Lower leg skin (tissue), 3 donors: ENCODE measurements around the gene TUT1.

Experiments used
- CTCF ChIP-seq, 3 donors: fragments of 450-650 bp; IDR thresholded peaks; one replicate each; pipeline ENCODE4 v1.5.1; 2016; ENCODE audit warnings: antibody characterized with exemption in 3 of 3, mild to moderate bottlenecking in 3 of 3, moderate library complexity in 2 of 3
- POLR2A ChIP-seq, 2 donors: fragments of 450-650 bp; IDR thresholded peaks; one replicate each; pipeline ENCODE4 v1.6.1; 2016 to 2017; ENCODE audit warnings: antibody characterized with exemption in 2 of 2, mild to moderate bottlenecking in 1 of 2, moderate library complexity in 1 of 2

DNA sequence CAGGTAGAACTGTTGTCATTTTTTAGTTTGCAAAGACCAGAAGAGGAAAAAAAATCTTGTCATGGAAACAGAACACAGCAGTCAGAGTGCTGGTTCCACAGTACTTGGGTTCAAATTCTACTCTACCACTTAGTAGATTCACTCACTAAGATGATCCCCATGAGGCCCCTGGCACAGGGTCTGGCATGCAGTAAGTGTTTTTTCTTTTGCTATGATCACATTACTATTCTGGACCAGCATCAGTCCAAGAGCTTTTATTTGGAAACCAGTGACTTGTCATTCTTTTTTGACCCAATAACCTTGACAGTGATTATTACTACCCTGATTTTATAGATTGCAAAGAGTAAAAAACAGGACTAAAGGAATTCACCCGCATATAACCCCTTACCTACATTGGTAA, 21.7 kb downstream of the TUT1 start:
- no peak for TF ChIP-seq CTCF (IDR thresholded peaks at IDR 0.05)
- no peak for TF ChIP-seq POLR2A (IDR thresholded peaks at IDR 0.05)
